ENCODE measurements around the gene MAP3K21. TPM values are rescaled to one million over a fixed set of nuclear protein-coding genes. Genes with fewer than 3 reads are reported as not detected.

The MAP3K21 gene
- total RNA-seq, 1 donor from 2014 or later, result 0.67 TPM

- no peak overlapping the region for H3K4me3 Mint-ChIP-seq (ENCODE audit: unreplicated experiment)
- H3K9me3 Mint-ChIP-seq (ENCODE audit: unreplicated experiment), result no peaks in the 10 kb centered on the region
- peaks cover 1% of the 10 kb centered on the region for H3K27me3 Mint-ChIP-seq (ENCODE audit: unreplicated experiment)
- peaks cover 4% of the 10 kb centered on the region for H3K36me3 Mint-ChIP-seq (ENCODE audit: low read depth, unreplicated experiment)
- TF ChIP-seq, protein P1, sequence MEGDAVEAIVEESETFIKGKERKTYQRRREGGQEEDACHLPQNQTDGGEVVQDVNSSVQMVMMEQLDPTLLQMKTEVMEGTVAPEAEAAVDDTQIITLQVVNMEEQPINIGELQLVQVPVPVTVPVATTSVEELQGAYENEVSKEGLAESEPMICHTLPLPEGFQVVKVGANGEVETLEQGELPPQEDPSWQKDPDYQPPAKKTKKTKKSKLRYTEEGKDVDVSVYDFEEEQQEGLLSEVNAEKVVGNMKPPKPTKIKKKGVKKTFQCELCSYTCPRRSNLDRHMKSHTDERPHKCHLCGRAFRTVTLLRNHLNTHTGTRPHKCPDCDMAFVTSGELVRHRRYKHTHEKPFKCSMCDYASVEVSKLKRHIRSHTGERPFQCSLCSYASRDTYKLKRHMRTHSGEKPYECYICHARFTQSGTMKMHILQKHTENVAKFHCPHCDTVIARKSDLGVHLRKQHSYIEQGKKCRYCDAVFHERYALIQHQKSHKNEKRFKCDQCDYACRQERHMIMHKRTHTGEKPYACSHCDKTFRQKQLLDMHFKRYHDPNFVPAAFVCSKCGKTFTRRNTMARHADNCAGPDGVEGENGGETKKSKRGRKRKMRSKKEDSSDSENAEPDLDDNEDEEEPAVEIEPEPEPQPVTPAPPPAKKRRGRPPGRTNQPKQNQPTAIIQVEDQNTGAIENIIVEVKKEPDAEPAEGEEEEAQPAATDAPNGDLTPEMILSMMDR (IDR thresholded peaks at IDR 0.05; ENCODE audit: unreplicated experiment), result no peak
- H3K27ac Mint-ChIP-seq (ENCODE audit: unreplicated experiment), result no peak overlapping the region
- no peak for DNase-seq (ENCODE audit: low spot score)
- no peaks in the 10 kb centered on the region for H3K4me1 Mint-ChIP-seq (ENCODE audit: unreplicated experiment)
Measured at GRCh38 chr1:233383984-233384383, 56.5 kb downstream of the MAP3K21 start.

DNA sequence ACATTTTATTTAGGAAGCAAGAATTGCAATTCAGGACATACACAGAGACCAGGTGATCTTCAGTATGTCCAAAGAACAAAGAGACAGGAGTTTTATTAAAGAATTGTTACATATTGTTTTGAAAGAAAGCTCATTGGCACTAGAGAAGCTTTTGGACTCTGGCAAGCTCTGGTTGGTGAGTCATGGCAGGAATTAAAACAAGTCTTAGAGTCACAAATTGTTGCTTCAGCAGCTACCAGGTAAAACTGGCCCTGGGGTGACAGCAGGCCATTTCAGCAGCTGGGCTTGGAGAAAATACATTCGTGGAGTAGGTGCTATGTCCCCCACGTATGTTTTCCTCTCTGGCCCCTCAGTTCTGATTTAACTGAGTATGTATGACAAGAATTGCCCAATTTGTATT is 58.8 kb downstream of the MAP3K21 start:
- DNase-seq (ENCODE audit: low spot score), result no peak

GRCh38 chr1:233387585-233387984 is 60.1 kb downstream of the MAP3K21 start:
- no peaks in the 10 kb centered on the region for H3K4me1 Mint-ChIP-seq (ENCODE audit: unreplicated experiment)

More for the DNA sequence above, 58.8 kb downstream of the MAP3K21 start:
- no peaks in the 10 kb centered on the region for H3K9me3 Mint-ChIP-seq (ENCODE audit: unreplicated experiment)
- no peaks in the 10 kb centered on the region for H3K27me3 Mint-ChIP-seq (ENCODE audit: unreplicated experiment)
- peaks cover 4% of the 10 kb centered on the region for H3K36me3 Mint-ChIP-seq (ENCODE audit: low read depth, unreplicated experiment)
- H3K4me1 Mint-ChIP-seq (ENCODE audit: unreplicated experiment), result no peaks in the 10 kb centered on the region
- H3K4me3 Mint-ChIP-seq (ENCODE audit: unreplicated experiment), result no peak overlapping the region
- no peak overlapping the region for H3K27ac Mint-ChIP-seq (ENCODE audit: unreplicated experiment)
- TF ChIP-seq, protein P1 (IDR thresholded peaks at IDR 0.05; ENCODE audit: unreplicated experiment), result no peak

DNA sequence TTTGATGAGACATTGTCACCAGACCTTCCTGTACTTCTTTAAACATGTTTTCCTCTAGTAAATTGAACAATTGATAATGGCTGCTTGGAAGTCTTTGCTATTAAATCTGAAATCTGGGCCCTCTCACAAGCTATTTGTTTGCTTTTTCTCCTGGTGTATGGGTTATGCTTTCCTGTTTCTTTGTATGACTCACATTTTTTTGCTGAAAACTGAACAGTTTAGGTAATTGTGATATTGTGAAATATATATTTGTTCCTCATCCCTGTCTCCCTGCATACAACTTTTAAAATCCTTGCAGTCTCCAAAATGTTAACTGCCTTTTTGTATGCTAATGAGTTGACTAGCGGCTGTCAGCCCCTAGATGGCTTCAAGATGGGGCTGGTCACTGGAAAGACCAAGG is 61.6 kb downstream of the MAP3K21 start:
- Mint-ChIP-seq H3K36me3 (ENCODE audit: low read depth, unreplicated experiment) (no peaks in the 10 kb centered on the region), H3K27me3 (ENCODE audit: unreplicated experiment) (no peaks in the 10 kb centered on the region), H3K4me1 (ENCODE audit: unreplicated experiment) (no peaks in the 10 kb centered on the region), H3K4me3 (ENCODE audit: unreplicated experiment) (no peak overlapping the region), H3K27ac (ENCODE audit: unreplicated experiment) (no peak overlapping the region), H3K9me3 (ENCODE audit: unreplicated experiment) (no peaks in the 10 kb centered on the region)
- TF ChIP-seq, protein P1 (IDR thresholded peaks at IDR 0.05; ENCODE audit: unreplicated experiment), result no peak
- no peak for DNase-seq (ENCODE audit: low spot score)

More at GRCh38 chr1:233387585-233387984, 60.1 kb downstream of the MAP3K21 start:
- Mint-ChIP-seq H3K4me3 (ENCODE audit: unreplicated experiment) (no peak overlapping the region), H3K9me3 (ENCODE audit: unreplicated experiment) (no peaks in the 10 kb centered on the region), H3K27ac (ENCODE audit: unreplicated experiment) (no peak overlapping the region), H3K27me3 (ENCODE audit: unreplicated experiment) (no peaks in the 10 kb centered on the region), H3K36me3 (ENCODE audit: low read depth, unreplicated experiment) (peaks cover 4% of the 10 kb centered on the region)
- TF ChIP-seq, protein P1 (IDR thresholded peaks at IDR 0.05; ENCODE audit: unreplicated experiment), result no peak
- no peak for DNase-seq (ENCODE audit: low spot score)

DNA sequence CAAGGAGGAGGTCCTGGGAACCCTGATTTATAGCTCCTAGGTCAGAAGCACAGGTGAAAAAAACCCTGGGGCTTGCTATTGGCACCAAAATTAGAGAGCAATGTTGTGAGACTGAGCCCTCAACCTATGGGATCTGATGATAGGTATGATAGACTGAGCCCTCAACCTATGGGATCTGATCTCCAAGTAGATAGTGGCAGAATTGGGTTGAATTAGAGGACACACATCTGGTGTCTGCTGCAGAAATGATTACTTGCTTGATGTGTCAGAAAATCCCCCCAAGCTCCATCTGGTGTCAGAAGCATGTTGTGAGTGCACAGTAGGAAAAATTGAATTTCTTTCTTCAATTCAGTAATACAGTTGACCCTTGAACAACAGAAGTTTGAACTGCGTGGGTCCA is 62.4 kb downstream of the MAP3K21 start:
- Mint-ChIP-seq H3K27me3 (ENCODE audit: unreplicated experiment) (no peaks in the 10 kb centered on the region), H3K4me1 (ENCODE audit: unreplicated experiment) (no peaks in the 10 kb centered on the region), H3K36me3 (ENCODE audit: low read depth, unreplicated experiment) (no peaks in the 10 kb centered on the region), H3K9me3 (ENCODE audit: unreplicated experiment) (no peaks in the 10 kb centered on the region), H3K4me3 (ENCODE audit: unreplicated experiment) (no peak overlapping the region), H3K27ac (ENCODE audit: unreplicated experiment) (no peak overlapping the region)
- no peak for DNase-seq (ENCODE audit: low spot score)
- TF ChIP-seq, protein P1 (IDR thresholded peaks at IDR 0.05; ENCODE audit: unreplicated experiment), result no peak
